Measurements from ENCODE around the gene CREBBP. TPM values are rescaled to one million over a fixed set of nuclear protein-coding genes. Genes with fewer than 3 reads are reported as not detected.

The CREBBP gene
- total RNA-seq, 4 donors from 2014 or later, result 58.5 to 146 (median 65.6) TPM

GRCh38 chr16:3824121-3824795, 56.3 kb downstream of the CREBBP start:
- no peaks in the 10 kb centered on the region for H3K36me3 ChIP-seq
- H3K4me3 ChIP-seq, result no peak overlapping the region
- intact Hi-C loops (cut with DNase I; ENCODE audit: low total_unique reads), result no loop called here
- H3K27me3 ChIP-seq, result no peaks in the 10 kb centered on the region
- TF ChIP-seq CTCF (IDR thresholded peaks at IDR 0.05), result no peak
- no peak for TF ChIP-seq POLR2A (IDR thresholded peaks at IDR 0.05)
- no peak for DNase-seq
- no peaks in the 10 kb centered on the region for H3K9me3 ChIP-seq
- H3K4me1 ChIP-seq, result peaks cover 19 to 30% of the 10 kb centered on the region in 2 donors
- H3K27ac ChIP-seq, result peak overlapping the region in 1 of 2 donors; percentile 64

GRCh38 chr16:3823427-3823826, 57.1 kb downstream of the CREBBP start:
- no peaks in the 10 kb centered on the region for H3K27me3 ChIP-seq
- H3K4me1 ChIP-seq, result peaks cover 19 to 30% of the 10 kb centered on the region in 2 donors
- intact Hi-C loops (cut with DNase I; ENCODE audit: low total_unique reads), result no loop called here
- no peaks in the 10 kb centered on the region for H3K36me3 ChIP-seq
- H3K4me3 ChIP-seq, result no peak overlapping the region
- H3K9me3 ChIP-seq, result no peaks in the 10 kb centered on the region
- no peak for DNase-seq
- peak overlapping the region; percentile 49 to 64 for H3K27ac ChIP-seq
- TF ChIP-seq POLR2A (IDR thresholded peaks at IDR 0.05) (no peak), CTCF (IDR thresholded peaks at IDR 0.05) (no peak)

- Histone ChIP-seq H3K36me3 (no peaks in the 10 kb centered on the region), H3K4me1 (peaks cover 19 to 30% of the 10 kb centered on the region in 2 donors), H3K9me3 (no peaks in the 10 kb centered on the region), H3K27me3 (no peaks in the 10 kb centered on the region), H3K4me3 (no peak overlapping the region), H3K27ac (peak overlapping the region; percentile 49 to 64)
- TF ChIP-seq CTCF (IDR thresholded peaks at IDR 0.05) (no peak), POLR2A (IDR thresholded peaks at IDR 0.05) (no peak)
- intact Hi-C loops (cut with DNase I; ENCODE audit: low total_unique reads), result no loop called here
- DNase-seq, result peak; percentile 39 to 40
These were observed 58.0 kb downstream of the CREBBP start for GRCh38 chr16:3822366-3823045.

- Histone ChIP-seq H3K36me3 (no peaks in the 10 kb centered on the region), H3K4me1 (peaks cover 19 to 30% of the 10 kb centered on the region in 2 donors), H3K27me3 (no peaks in the 10 kb centered on the region), H3K27ac (peak overlapping the region in 1 of 2 donors; percentile 33), H3K4me3 (no peak overlapping the region), H3K9me3 (no peaks in the 10 kb centered on the region)
- no peak for DNase-seq
- intact Hi-C loops (cut with DNase I; ENCODE audit: low total_unique reads), result no loop called here
- TF ChIP-seq POLR2A (IDR thresholded peaks at IDR 0.05), result no peak
These were observed 59.3 kb downstream of the CREBBP start for GRCh38 chr16:3821184-3821583.

GRCh38 chr16:3819746-3820724, 60.5 kb downstream of the CREBBP start:
- Histone ChIP-seq H3K4me1 (peaks cover 19 to 23% of the 10 kb centered on the region in 2 donors), H3K4me3 (no peak overlapping the region), H3K27ac (peak overlapping the region; percentile 13 to 33)

More at GRCh38 chr16:3819746-3820724, 60.5 kb downstream of the CREBBP start:
- H3K9me3 ChIP-seq, result no peaks in the 10 kb centered on the region
- intact Hi-C loops (cut with DNase I; ENCODE audit: low total_unique reads), result no loop called here
- no peaks in the 10 kb centered on the region for H3K36me3 ChIP-seq
- no peaks in the 10 kb centered on the region for H3K27me3 ChIP-seq
- TF ChIP-seq POLR2A (IDR thresholded peaks at IDR 0.05) (no peak), CTCF (IDR thresholded peaks at IDR 0.05) (no peak)
- peak in 1 of 2 donors; percentile 26 for DNase-seq
